Neuronal stem cell (in vitro differentiated cells): ENCODE data around the gene GPR15LG.

Experiments
- DNase-seq: peaks from one replicate; pipeline ENCODE4 v3.0.0-alpha.2; 2013; ENCODE audit warnings: low spot score
- H2AFZ ChIP-seq: one replicate; pipeline ENCODE4 v1.6.1; 2013; ENCODE audit warnings: mild to moderate bottlenecking, low read length, inconsistent platforms
- H2AK5ac ChIP-seq: 2 replicates; pipeline ENCODE4 v1.6.1; 2013; ENCODE audit warnings: low read depth, mild to moderate bottlenecking, inconsistent platforms, low read length, moderate library complexity, mixed read lengths
- H2BK120ac ChIP-seq: 2 replicates; pipeline ENCODE4 v1.6.1; 2013; ENCODE audit warnings: low read depth, mild to moderate bottlenecking, inconsistent platforms, low read length, moderate library complexity, mixed read lengths
- H2BK12ac ChIP-seq: one replicate; pipeline ENCODE4 v1.6.1; 2013; ENCODE audit warnings: low read length, inconsistent platforms
- H2BK15ac ChIP-seq: 2 replicates; pipeline ENCODE4 v1.6.1; 2013; ENCODE audit warnings: mild to moderate bottlenecking, low read length, inconsistent platforms, mixed read lengths
- H2BK5ac ChIP-seq: one replicate; pipeline ENCODE4 v1.6.1; 2013; ENCODE audit warnings: inconsistent platforms, mild to moderate bottlenecking, low read length, moderate library complexity
- H3K14ac ChIP-seq: one replicate; pipeline ENCODE4 v1.6.1; 2013; ENCODE audit warnings: low read length, inconsistent platforms
- H3K18ac ChIP-seq: 2 replicates; pipeline ENCODE4 v1.6.1; 2013; ENCODE audit warnings: low read length, inconsistent platforms
- H3K23ac ChIP-seq: 2 replicates; pipeline ENCODE4 v1.6.1; 2013; ENCODE audit warnings: low read depth, mild to moderate bottlenecking, mixed read lengths, low read length, inconsistent platforms; ENCODE audit not compliant: poor library complexity
- H3K27ac ChIP-seq: replicated peaks from 3 replicates; pipeline ENCODE4 v1.5.1; 2013; ENCODE audit warnings: low read length, inconsistent platforms
- H3K27me3 ChIP-seq, 3 experiments: 2 replicates each; pipeline ENCODE4 v1.6.1; 2013; ENCODE audit warnings: low read length in 3 of 3, mild to moderate bottlenecking in 2 of 3, inconsistent platforms in 1 of 3, low read depth in 1 of 3, mixed read lengths in 1 of 3, moderate library complexity in 1 of 3; ENCODE audit not compliant: control insufficient read depth in 3 of 3, insufficient read depth in 3 of 3
- H3K36me3 ChIP-seq, 2 donors: replicated peaks in 1 of 2; 2 replicates each; pipeline ENCODE4 v1.6.1; 2013; ENCODE audit warnings: low read length in 2 of 2; ENCODE audit not compliant: control insufficient read depth in 2 of 2, insufficient read depth in 2 of 2
- H3K4ac ChIP-seq: 2 replicates; pipeline ENCODE4 v1.6.1; 2013; ENCODE audit warnings: inconsistent platforms, mild to moderate bottlenecking, low read length, moderate library complexity
- H3K4me1 ChIP-seq, 2 donors: 1 replicate in 1 of 2; 2 replicates in 1 of 2; pipeline ENCODE4 v1.6.1; 2013; ENCODE audit warnings: low read length in 2 of 2, low read depth in 1 of 2; ENCODE audit not compliant: control insufficient read depth in 2 of 2, insufficient read depth in 1 of 2
- H3K4me2 ChIP-seq: one replicate; pipeline ENCODE4 v1.6.1; 2013; ENCODE audit warnings: mild to moderate bottlenecking, low read length, inconsistent platforms; ENCODE audit not compliant: insufficient read depth, poor library complexity, severe bottlenecking
- H3K4me3 ChIP-seq, 2 donors: 2 replicates each; pipeline ENCODE4 v1.5.1; 2013; ENCODE audit warnings: low read length in 2 of 2, mild to moderate bottlenecking in 2 of 2, inconsistent platforms in 1 of 2, moderate library complexity in 1 of 2
- H3K79me1 ChIP-seq: one replicate; pipeline ENCODE4 v1.6.1; 2013; ENCODE audit warnings: low read depth, mild to moderate bottlenecking, inconsistent platforms, low read length, moderate library complexity
- H3K9ac ChIP-seq: one replicate; pipeline ENCODE4 v1.6.1; 2013; ENCODE audit warnings: mild to moderate bottlenecking, low read depth, low read length, inconsistent platforms; ENCODE audit not compliant: poor library complexity
- H3K9me3 ChIP-seq, 2 donors: replicated peaks in 1 of 2; 2 replicates each; pipeline versions ENCODE3 to v1.6.1; 2013; ENCODE audit warnings: low read length in 2 of 2, mild to moderate bottlenecking in 2 of 2, inconsistent platforms in 1 of 2, low read depth in 1 of 2, mixed read lengths in 1 of 2, moderate library complexity in 1 of 2; ENCODE audit not compliant: control insufficient read depth in 2 of 2, insufficient read depth in 1 of 2
- H4K8ac ChIP-seq: one replicate; pipeline ENCODE4 v1.6.1; 2013; ENCODE audit warnings: low read depth, mild to moderate bottlenecking, inconsistent platforms, low read length, moderate library complexity
- H4K91ac ChIP-seq: one replicate; pipeline ENCODE4 v1.6.1; 2013; ENCODE audit warnings: low read length, low read depth, mild to moderate bottlenecking, inconsistent platforms; ENCODE audit not compliant: poor library complexity
- WGBS, 2 donors: extraction: QIAGEN DNeasy Blood & Tissue Kit; methylation state at CpG; one replicate each; pipeline ENCODE4 v1.1.7; 2013; ENCODE audit warnings: missing lambda C conversion rate in 2 of 2, mixed read lengths in 1 of 2; ENCODE audit not compliant: insufficient read length in 2 of 2, insufficient replicate concordance in 1 of 2; ENCODE audit errors: extremely low coverage in 2 of 2; 5-methylcytosine and 5-hydroxymethylcytosine counted together

GPR15LG gene

DNA sequence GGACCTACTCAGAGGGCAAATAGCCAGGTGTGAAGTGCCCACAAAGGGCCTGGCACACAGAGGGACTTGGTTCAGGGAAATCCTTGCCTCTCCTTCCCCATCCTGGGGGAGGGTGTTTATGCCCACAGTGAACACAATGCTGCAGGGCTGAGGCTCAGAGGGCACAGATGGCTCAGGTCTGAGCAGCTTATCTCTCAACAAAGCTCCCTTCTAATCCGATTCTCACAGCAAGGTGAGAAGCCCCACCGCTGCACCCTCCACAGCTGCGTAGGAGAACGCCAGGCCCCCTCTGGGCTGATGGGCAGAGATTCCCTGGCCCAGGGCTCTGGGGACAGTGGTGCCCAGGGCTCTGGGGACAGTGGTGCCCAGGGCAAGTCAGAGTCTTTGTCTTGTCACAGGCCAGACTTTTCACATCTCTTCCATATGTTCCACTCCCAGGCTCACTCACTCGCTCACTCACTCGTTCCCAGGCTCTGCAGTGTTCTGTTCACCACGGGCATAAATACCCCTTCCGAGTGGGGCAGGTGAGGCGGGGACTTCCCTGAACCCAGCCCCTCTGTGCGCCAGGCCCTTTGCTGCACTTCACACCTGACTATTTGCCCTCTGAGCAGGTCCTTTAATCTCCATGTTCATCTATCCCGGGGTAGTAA is 12.1 kb downstream of the GPR15LG start:
- no peak overlapping the region for H2BK120ac ChIP-seq

GRCh38 chr10:84188815-84189214 is 15.2 kb downstream of the GPR15LG start:
- H3K9ac ChIP-seq, result no peak overlapping the region
- no peak overlapping the region for H4K91ac ChIP-seq
- H2BK120ac ChIP-seq, result no peak overlapping the region
- WGBS, 2 donors, result no CpG with 5 or more reads among the region's 3 CpGs
- peaks cover 0 to 5% of the 10 kb centered on the region in 2 donors for H3K4me1 ChIP-seq
- no peak overlapping the region for H2BK5ac ChIP-seq
- H2BK12ac ChIP-seq, result no peak overlapping the region
- no peak overlapping the region for H2AFZ ChIP-seq
- no peak for DNase-seq
- no peak overlapping the region for H3K23ac ChIP-seq
- no peak overlapping the region for H3K14ac ChIP-seq
- no peak overlapping the region for H3K4me2 ChIP-seq
- H4K8ac ChIP-seq, result no peak overlapping the region
- H3K27me3 ChIP-seq, result peaks cover 0 to 33% (median 11%) of the 10 kb centered on the region in 3 experiments
- no peaks in the 10 kb centered on the region for H3K36me3 ChIP-seq
- H3K4me3 ChIP-seq, result no peak overlapping the region
- peaks cover 0 to 4% of the 10 kb centered on the region in 2 donors for H3K9me3 ChIP-seq
- H3K79me1 ChIP-seq, result no peaks in the 10 kb centered on the region
- H2BK15ac ChIP-seq, result no peak overlapping the region
- no peak overlapping the region for H2AK5ac ChIP-seq
- no peak overlapping the region for H3K27ac ChIP-seq
- no peak overlapping the region for H3K18ac ChIP-seq
- H3K4ac ChIP-seq, result no peak overlapping the region

More for the DNA sequence above, 12.1 kb downstream of the GPR15LG start:
- Histone ChIP-seq H3K9ac (peak overlapping the region; percentile 51), H3K4me1 (peaks cover 0 to 5% of the 10 kb centered on the region in 2 donors), H3K36me3 (no peaks in the 10 kb centered on the region), H2AFZ (no peak overlapping the region), H3K4me2 (no peak overlapping the region), H3K14ac (no peak overlapping the region), H3K23ac (no peak overlapping the region), H4K91ac (no peak overlapping the region), H3K9me3 (peaks cover 0 to 4% of the 10 kb centered on the region in 2 donors), H4K8ac (no peak overlapping the region), H3K4ac (no peak overlapping the region), H3K27me3 (peaks cover 0 to 5% (median 4%) of the 10 kb centered on the region in 3 experiments), H3K4me3 (no peak overlapping the region), H2BK15ac (no peak overlapping the region), H3K27ac (no peak overlapping the region), H2BK5ac (no peak overlapping the region), H2BK12ac (no peak overlapping the region), H3K18ac (peak overlapping the region; percentile 39), H3K79me1 (no peaks in the 10 kb centered on the region), H2AK5ac (no peak overlapping the region)
- no CpG with 5 or more reads among the region's 11 CpGs for WGBS, 2 donors
- no peak for DNase-seq

GRCh38 chr10:84190621-84191020 is 17.0 kb downstream of the GPR15LG start:
- peaks cover 4 to 50% (median 27%) of the 10 kb centered on the region in 3 experiments for H3K27me3 ChIP-seq
- H3K4ac ChIP-seq, result no peak overlapping the region
- H2AK5ac ChIP-seq, result peak overlapping the region; percentile 53
- H3K9ac ChIP-seq, result no peak overlapping the region
- no peak overlapping the region for H2BK12ac ChIP-seq
- H3K23ac ChIP-seq, result no peak overlapping the region
- H3K4me1 ChIP-seq, result peaks cover 7 to 9% of the 10 kb centered on the region in 2 donors
- WGBS, 2 donors, result no CpG with 5 or more reads among the region's 3 CpGs
- no peaks in the 10 kb centered on the region for H3K36me3 ChIP-seq
- no peak overlapping the region for H3K14ac ChIP-seq
- no peak overlapping the region for H2BK15ac ChIP-seq
- H3K4me3 ChIP-seq, result no peak overlapping the region
- no peak overlapping the region for H3K18ac ChIP-seq
- H3K79me1 ChIP-seq, result no peaks in the 10 kb centered on the region
- H4K91ac ChIP-seq, result no peak overlapping the region
- H2AFZ ChIP-seq, result no peak overlapping the region
- no peak overlapping the region for H2BK5ac ChIP-seq
- H4K8ac ChIP-seq, result no peak overlapping the region
- H3K9me3 ChIP-seq, result peaks cover 0 to 4% of the 10 kb centered on the region in 2 donors
- DNase-seq, result no peak
- H3K4me2 ChIP-seq, result no peak overlapping the region
- H2BK120ac ChIP-seq, result no peak overlapping the region
- no peak overlapping the region for H3K27ac ChIP-seq

DNA sequence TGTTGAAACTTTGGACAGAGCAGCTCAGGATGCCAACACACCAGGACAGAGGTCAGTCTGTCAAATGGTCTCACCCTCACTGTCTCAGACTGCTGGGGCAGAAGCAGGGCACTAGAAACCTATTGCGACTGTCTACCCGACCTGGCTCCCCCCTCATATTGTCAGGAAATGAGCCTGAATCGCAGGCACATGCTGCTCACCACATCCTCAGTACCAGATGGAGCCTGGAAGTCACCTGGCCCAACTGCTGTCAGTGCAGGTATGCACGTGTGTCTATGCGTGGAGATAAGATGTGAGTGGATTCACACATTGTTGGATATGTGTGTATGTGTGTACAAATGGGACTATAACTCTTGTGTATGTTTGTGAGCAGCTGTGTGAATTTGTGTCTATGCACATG is 17.5 kb downstream of the GPR15LG start:
- Histone ChIP-seq H3K18ac (no peak overlapping the region), H2BK5ac (no peak overlapping the region), H3K27me3 (peaks cover 4 to 55% (median 31%) of the 10 kb centered on the region in 3 experiments)

More for the DNA sequence above, 17.5 kb downstream of the GPR15LG start:
- Histone ChIP-seq H2AK5ac (no peak overlapping the region), H3K79me1 (no peaks in the 10 kb centered on the region), H2BK12ac (no peak overlapping the region), H3K9me3 (peaks cover 0 to 4% of the 10 kb centered on the region in 2 donors), H3K4me2 (no peak overlapping the region), H3K36me3 (no peaks in the 10 kb centered on the region), H3K9ac (no peak overlapping the region), H3K4me3 (no peak overlapping the region), H2AFZ (no peak overlapping the region), H3K4ac (no peak overlapping the region), H3K23ac (no peak overlapping the region), H3K4me1 (peaks cover 7 to 8% of the 10 kb centered on the region in 2 donors), H4K8ac (no peak overlapping the region), H2BK120ac (no peak overlapping the region), H3K27ac (no peak overlapping the region), H2BK15ac (no peak overlapping the region), H3K14ac (no peak overlapping the region), H4K91ac (no peak overlapping the region)
- WGBS, 2 donors, result no CpG with 5 or more reads among the region's 5 CpGs
- no peak for DNase-seq
